Measurements from ENCODE around the gene HIVEP3.
A peak's percentile ranks its signal among the peaks of the same experiment; 100 is the strongest.

Gene HIVEP3

DNA sequence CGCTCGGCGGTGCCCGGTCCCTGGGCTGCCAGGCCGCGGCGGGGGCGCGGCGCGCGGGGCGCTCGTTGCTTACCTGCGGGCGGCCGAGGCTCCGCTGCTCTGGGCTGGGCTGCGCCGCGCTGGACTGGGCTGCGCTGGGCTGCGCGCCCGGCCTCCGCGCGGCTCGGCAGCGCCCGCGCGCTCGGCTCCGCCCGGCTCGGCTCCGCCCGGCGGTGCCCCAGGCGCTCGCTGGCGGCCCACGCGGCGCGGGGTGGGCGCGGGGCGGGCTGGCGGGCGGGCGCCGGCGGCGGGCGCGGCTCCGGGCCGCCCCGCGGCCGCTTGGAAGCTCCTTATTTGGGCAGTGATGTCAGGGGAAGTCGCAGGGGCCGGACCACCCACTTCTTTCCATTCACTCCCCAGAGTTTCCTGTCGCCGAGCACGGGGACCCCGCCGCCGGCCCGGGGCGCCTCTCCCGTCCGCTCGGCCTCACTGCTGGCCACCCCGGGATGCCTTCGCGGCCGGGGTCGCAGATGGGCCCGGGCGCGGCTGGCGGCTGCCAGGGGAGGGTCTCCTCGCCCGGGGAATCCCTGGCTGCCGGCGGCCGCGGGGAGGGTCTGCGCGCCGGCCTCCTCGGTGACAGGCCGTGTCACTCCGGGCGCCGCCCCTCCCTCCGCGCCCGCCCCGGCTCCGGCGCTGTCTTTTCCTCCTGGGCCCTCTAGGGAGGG lies 256.5 kb downstream of the HIVEP3 start:
- peaks cover 46% of the 10 kb centered on the region for H3K36me3 ChIP-seq (ENCODE audit: insufficient read depth, low read length)
- peak overlapping the region; percentile 51 to 83; a peak in 3 of 4 replicates for H3K4me3 ChIP-seq (ENCODE audit: low read depth in 1 of 2, low read length in 2 of 2)
- 0 out of 2 replicates have a peak overlapping the region, but pooled peaks have one; percentile 5 for H2AFZ ChIP-seq (ENCODE audit: low read depth, low read length)
- peaks cover 89% of the 10 kb centered on the region for H3K4me1 ChIP-seq (ENCODE audit: insufficient read depth, low read length)
- H3K27ac ChIP-seq (ENCODE audit: low read length), result peak overlapping the region; percentile 99
- ATAC-seq (ENCODE audit: insufficient read depth, low read depth) (peak; percentile 72), DNase-seq (peak; percentile 84)
- no peak for TF ChIP-seq EZH2 (IDR thresholded peaks at IDR 0.05; ENCODE audit: borderline replicate concordance, low read depth, low read length, severe bottlenecking)
- TF ChIP-seq, protein P1, sequence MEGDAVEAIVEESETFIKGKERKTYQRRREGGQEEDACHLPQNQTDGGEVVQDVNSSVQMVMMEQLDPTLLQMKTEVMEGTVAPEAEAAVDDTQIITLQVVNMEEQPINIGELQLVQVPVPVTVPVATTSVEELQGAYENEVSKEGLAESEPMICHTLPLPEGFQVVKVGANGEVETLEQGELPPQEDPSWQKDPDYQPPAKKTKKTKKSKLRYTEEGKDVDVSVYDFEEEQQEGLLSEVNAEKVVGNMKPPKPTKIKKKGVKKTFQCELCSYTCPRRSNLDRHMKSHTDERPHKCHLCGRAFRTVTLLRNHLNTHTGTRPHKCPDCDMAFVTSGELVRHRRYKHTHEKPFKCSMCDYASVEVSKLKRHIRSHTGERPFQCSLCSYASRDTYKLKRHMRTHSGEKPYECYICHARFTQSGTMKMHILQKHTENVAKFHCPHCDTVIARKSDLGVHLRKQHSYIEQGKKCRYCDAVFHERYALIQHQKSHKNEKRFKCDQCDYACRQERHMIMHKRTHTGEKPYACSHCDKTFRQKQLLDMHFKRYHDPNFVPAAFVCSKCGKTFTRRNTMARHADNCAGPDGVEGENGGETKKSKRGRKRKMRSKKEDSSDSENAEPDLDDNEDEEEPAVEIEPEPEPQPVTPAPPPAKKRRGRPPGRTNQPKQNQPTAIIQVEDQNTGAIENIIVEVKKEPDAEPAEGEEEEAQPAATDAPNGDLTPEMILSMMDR (IDR thresholded peaks at IDR 0.05; ENCODE audit: borderline replicate concordance, extremely low read depth, low read length, poor library complexity, severe bottlenecking), result no peak
- peak overlapping the region; percentile 78 for H3K9ac ChIP-seq (ENCODE audit: low read depth, low read length)
- H3K9me3 ChIP-seq (ENCODE audit: insufficient read depth, low read length, severe bottlenecking), result no peaks in the 10 kb centered on the region
- H3K79me2 ChIP-seq (ENCODE audit: insufficient read depth, low read length), result peaks cover 92% of the 10 kb centered on the region
- H3K27me3 ChIP-seq (ENCODE audit: insufficient read depth, low read length, poor library complexity), result no peaks in the 10 kb centered on the region
- H3K4me2 ChIP-seq (ENCODE audit: insufficient read depth, low read length), result peak overlapping the region; percentile 74
- peaks cover 71% of the 10 kb centered on the region for H4K20me1 ChIP-seq (ENCODE audit: insufficient read depth, low read length)

DNA sequence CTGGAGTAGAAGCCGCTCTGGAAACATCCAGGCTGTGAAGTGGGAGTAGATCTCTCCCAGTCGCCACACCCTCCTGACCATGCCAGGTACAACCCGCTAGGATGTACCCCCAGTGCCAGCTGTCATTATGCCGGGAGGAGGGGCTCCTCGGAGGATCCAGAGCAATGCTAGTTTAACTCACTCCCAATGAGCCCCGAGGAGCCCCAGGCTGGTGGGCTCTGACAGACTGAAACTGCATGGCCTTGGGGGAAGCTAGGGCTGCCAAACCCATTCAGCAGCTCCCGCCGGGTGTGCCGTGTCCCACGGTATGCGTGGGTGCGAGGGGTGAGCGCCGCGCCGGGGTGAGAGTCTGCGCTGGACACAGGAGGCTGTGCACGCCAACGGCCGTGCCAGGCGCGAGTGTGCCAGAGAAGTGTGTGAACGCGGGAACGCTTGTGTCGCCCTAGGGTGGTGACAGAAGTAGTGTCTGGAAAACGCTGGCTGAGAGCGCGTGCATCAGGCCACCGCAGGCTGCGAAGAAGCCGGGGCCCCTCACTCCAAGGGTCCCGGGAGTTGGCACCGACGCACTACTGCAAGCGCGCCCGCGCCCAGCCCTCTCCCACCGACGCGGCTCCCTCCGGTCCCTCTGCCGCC lies 257.2 kb downstream of the HIVEP3 start:
- no peaks in the 10 kb centered on the region for H3K9me3 ChIP-seq (ENCODE audit: insufficient read depth, low read length, severe bottlenecking)
- peaks cover 72% of the 10 kb centered on the region for H4K20me1 ChIP-seq (ENCODE audit: insufficient read depth, low read length)
- DNase-seq (peak; percentile 65), ATAC-seq (ENCODE audit: insufficient read depth, low read depth) (peak; percentile 30)
- peaks cover 89% of the 10 kb centered on the region for H3K4me1 ChIP-seq (ENCODE audit: insufficient read depth, low read length)
- peaks cover 49% of the 10 kb centered on the region for H3K36me3 ChIP-seq (ENCODE audit: insufficient read depth, low read length)
- H3K4me3 ChIP-seq (ENCODE audit: low read depth in 1 of 2, low read length in 2 of 2), result peak overlapping the region; percentile 51 to 83
- peak overlapping the region; percentile 5; the same call in 1 of the 2 replicates for H2AFZ ChIP-seq (ENCODE audit: low read depth, low read length)
- peaks cover 92% of the 10 kb centered on the region for H3K79me2 ChIP-seq (ENCODE audit: insufficient read depth, low read length)
- H3K27me3 ChIP-seq (ENCODE audit: insufficient read depth, low read length, poor library complexity), result no peaks in the 10 kb centered on the region
- H3K27ac ChIP-seq (ENCODE audit: low read length), result peak overlapping the region; percentile 90
- H3K9ac ChIP-seq (ENCODE audit: low read depth, low read length), result peak overlapping the region; percentile 78
- peak overlapping the region; percentile 74 for H3K4me2 ChIP-seq (ENCODE audit: insufficient read depth, low read length)
- no peak for TF ChIP-seq EZH2 (IDR thresholded peaks at IDR 0.05; ENCODE audit: borderline replicate concordance, low read depth, low read length, severe bottlenecking)
- TF ChIP-seq, protein P1 (IDR thresholded peaks at IDR 0.05; ENCODE audit: borderline replicate concordance, extremely low read depth, low read length, poor library complexity, severe bottlenecking), result no peak

DNA sequence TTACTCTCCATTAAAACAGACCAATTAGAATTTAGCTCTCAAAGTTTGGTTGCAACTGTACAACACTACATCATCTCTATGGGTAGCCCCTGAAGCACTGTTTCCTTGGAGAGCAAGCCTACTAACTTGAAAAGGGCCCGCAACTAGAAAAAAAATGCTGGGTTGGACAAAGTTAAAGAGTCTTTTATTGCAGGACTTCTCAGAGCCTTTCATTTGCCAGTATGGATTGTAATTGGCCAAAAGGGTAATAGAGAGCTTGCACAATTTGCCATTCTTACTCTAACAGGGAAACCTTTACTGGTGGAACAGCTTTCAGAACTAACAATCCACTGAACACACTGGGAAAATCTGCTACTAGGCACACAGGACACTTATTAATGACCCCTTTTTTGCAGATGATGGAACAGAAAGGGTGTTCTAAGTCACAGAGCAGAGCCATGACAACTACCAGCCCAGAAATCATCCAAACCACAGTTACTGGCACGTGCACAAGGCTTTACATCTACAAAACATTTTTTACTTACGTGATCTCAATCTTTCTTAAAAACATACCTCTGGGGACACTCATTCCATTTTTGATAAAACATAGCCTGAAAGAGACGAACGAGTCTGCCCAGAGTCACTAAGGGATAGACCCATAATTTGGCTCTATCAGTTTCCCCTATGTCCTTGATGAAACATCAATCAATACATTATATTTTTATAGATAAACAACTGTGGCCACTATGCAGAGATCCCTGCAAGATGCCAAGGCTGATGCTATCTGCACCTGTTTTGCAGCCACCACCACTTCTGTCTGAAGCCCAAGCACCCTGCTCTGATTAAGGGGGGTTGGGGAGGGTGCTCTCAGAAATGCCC lies 257.9 kb downstream of the HIVEP3 start:
- ATAC-seq (ENCODE audit: insufficient read depth, low read depth) (peak; percentile 25), DNase-seq (no peak)
- Histone ChIP-seq H3K36me3 (ENCODE audit: insufficient read depth, low read length) (peaks cover 42% of the 10 kb centered on the region), H3K27me3 (ENCODE audit: insufficient read depth, low read length, poor library complexity) (no peaks in the 10 kb centered on the region), H3K9ac (ENCODE audit: low read depth, low read length) (peak overlapping the region; percentile 78), H3K27ac (ENCODE audit: low read length) (peak overlapping the region; percentile 90), H3K79me2 (ENCODE audit: insufficient read depth, low read length) (peaks cover 92% of the 10 kb centered on the region), H3K9me3 (ENCODE audit: insufficient read depth, low read length, severe bottlenecking) (no peaks in the 10 kb centered on the region), H2AFZ (ENCODE audit: low read depth, low read length) (no peak overlapping the region), H3K4me3 (ENCODE audit: low read depth in 1 of 2, low read length in 2 of 2) (peak overlapping the region; percentile 51 to 83; a peak in 3 of 4 replicates), H4K20me1 (ENCODE audit: insufficient read depth, low read length) (peaks cover 74% of the 10 kb centered on the region), H3K4me2 (ENCODE audit: insufficient read depth, low read length) (peak overlapping the region; percentile 74), H3K4me1 (ENCODE audit: insufficient read depth, low read length) (peaks cover 89% of the 10 kb centered on the region)
- TF ChIP-seq, protein P1 (IDR thresholded peaks at IDR 0.05; ENCODE audit: borderline replicate concordance, extremely low read depth, low read length, poor library complexity, severe bottlenecking), result no peak
- TF ChIP-seq EZH2 (IDR thresholded peaks at IDR 0.05; ENCODE audit: borderline replicate concordance, low read depth, low read length, severe bottlenecking), result no peak

All from DND-41 (cell line).